HepG2 (cell line): Measurements from ENCODE around the gene ANKRD11. TPM values are rescaled to one million over a fixed set of nuclear protein-coding genes. Genes with fewer than 3 reads are reported as not detected.
A peak's percentile ranks its signal among the peaks of the same experiment; 100 is the strongest.

Experiments used
- ATAC-seq: fragments of 200-7000 bp; cut with Tn5 transposase; 3 replicates; pipeline ENCODE4 v1.9.1; 2020; ENCODE audit warnings: mild to moderate bottlenecking, moderate library complexity
- BruUV-seq: library from RNA; stranded (reverse); fragments of 400-500 nt; replicated peaks from 2 replicates; lab custom pipeline; 2021; lab: Mats Ljungman, UMichigan
- CTCF ChIA-PET: fragments of 300-600 bp; formaldehyde crosslinking; extraction: SDS; loops from one replicate; lab custom pipeline; 2021; ENCODE audit warnings: low total read pairs, inconsistent platforms, low intra/inter-chr PET ratio; lab: Yijun Ruan, JAX
- POLR2A ChIA-PET: fragments of 350-600 bp; sonication (Branson Sonifier 250); formaldehyde crosslinking; loops from one replicate; lab custom pipeline; 2020; ENCODE audit warnings: antibody characterized with exemption, inconsistent platforms; lab: Yijun Ruan, JAX
- DNase-seq: peaks from one replicate; pipeline ENCODE4 v3.0.0-alpha.2; 2015; ENCODE audit warnings: low spot score
- FAIRE-seq: peaks from 3 replicates; lab custom pipeline; 2011; peaks lifted over from hg19 to GRCh38; lab: Jason Lieb, UNC
- H2AFZ ChIP-seq: one replicate; pipeline ENCODE4 v1.6.1; 2011; ENCODE audit warnings: low read length, inconsistent platforms
- H3K27ac ChIP-seq: fragments of 300-600 bp; 3 replicates; pipeline ENCODE4 v1.8.0; 2011; ENCODE audit warnings: mixed run types, mild to moderate bottlenecking, mixed read lengths, low read length, inconsistent platforms; ENCODE audit not compliant: insufficient read depth; ENCODE audit errors: extremely low read length
- H3K27me3 ChIP-seq, 2 experiments: fragments of 200-600 bp in 1 of 2; 2 replicates in 1 of 2; 3 replicates in 1 of 2; pipeline versions ENCODE4 v1.6.0 to v1.8.0; 2011; ENCODE audit warnings: low read length in 2 of 2, mild to moderate bottlenecking in 2 of 2, moderate library complexity in 2 of 2, inconsistent platforms in 1 of 2; ENCODE audit not compliant: insufficient read depth in 2 of 2, control insufficient read depth in 1 of 2
- H3K36me3 ChIP-seq, 2 experiments: fragments of 200-600 bp in 1 of 2; replicated peaks in 1 of 2; 2 replicates in 1 of 2; 3 replicates in 1 of 2; pipeline versions ENCODE4 v1.5.1 to v1.8.0; 2011; ENCODE audit warnings: low read length in 2 of 2, inconsistent platforms in 1 of 2; ENCODE audit not compliant: insufficient read depth in 2 of 2, control insufficient read depth in 1 of 2
- H3K4me1 ChIP-seq: 2 replicates; pipeline ENCODE4 v1.5.1; 2012; ENCODE audit warnings: low read length, inconsistent platforms; ENCODE audit not compliant: insufficient read depth
- H3K4me2 ChIP-seq: 2 replicates; pipeline ENCODE4 v1.6.0; 2011; ENCODE audit warnings: low read depth, low read length, inconsistent platforms
- H3K4me3 ChIP-seq, 3 experiments: fragments of 200-600 bp in 1 of 3; sonication (generic), shearing (Covaris generic) in 1 of 3; replicated peaks in 1 of 3; 2 replicates each; pipeline ENCODE4 v1.5.1; 2011 to 2016; ENCODE audit warnings: low read length in 3 of 3, inconsistent platforms in 2 of 3, low read depth in 2 of 3, mild to moderate bottlenecking in 2 of 3, control low read depth in 1 of 3, mixed read lengths in 1 of 3; ENCODE audit not compliant: insufficient read depth in 1 of 3
- H3K79me2 ChIP-seq: one replicate; pipeline ENCODE4 v1.6.1; 2011; ENCODE audit warnings: low read length, inconsistent platforms; ENCODE audit not compliant: insufficient read depth
- H3K9ac ChIP-seq: 2 replicates; pipeline ENCODE4 v1.6.0; 2011; ENCODE audit warnings: mild to moderate bottlenecking, low read depth, low read length, inconsistent platforms; ENCODE audit not compliant: insufficient read depth
- H3K9me3 ChIP-seq: 2 replicates; pipeline ENCODE4 v1.5.1; 2012; ENCODE audit warnings: mild to moderate bottlenecking, low read length
- H4K20me1 ChIP-seq: 2 replicates; pipeline ENCODE4 v1.6.0; 2011; ENCODE audit warnings: inconsistent platforms, mild to moderate bottlenecking, low read length, moderate library complexity; ENCODE audit not compliant: insufficient read depth
- CBX5 ChIP-seq: sonication (generic); formaldehyde crosslinking; IDR thresholded peaks from 2 replicates; pipeline ENCODE4 v1.4.0; 2020; ENCODE audit warnings: missing genetic modification reagents, borderline replicate concordance
- CEBPZ ChIP-seq: IDR thresholded peaks from 2 replicates; pipeline ENCODE4 v1.6.1; 2012; ENCODE audit warnings: low read length, improper control_type of control experiment
- FOXA1 ChIP-seq, 2 experiments: fragments of 450-650 bp in 1 of 2; sonication (generic) in 1 of 2; formaldehyde crosslinking in 1 of 2; IDR thresholded peaks; 2 replicates each; pipeline versions ENCODE4 v1.4.0 to v1.6.1; 2016 to 2020; ENCODE audit warnings: missing genetic modification reagents in 1 of 2
- FOXM1 ChIP-seq: sonication (generic); formaldehyde crosslinking; IDR thresholded peaks from 2 replicates; pipeline ENCODE4 v1.5.0; 2020; ENCODE audit warnings: missing genetic modification reagents
- FOXP1 ChIP-seq, 2 experiments: fragments of 450-650 bp in 1 of 2; IDR thresholded peaks; 2 replicates each; pipeline ENCODE4 v1.6.1; 2017 to 2018; ENCODE audit warnings: antibody characterized with exemption in 1 of 2
- HNRNPH1 ChIP-seq: fragments of 200-400 bp; formaldehyde crosslinking; optimal IDR thresholded peaks from 2 replicates; pipeline ENCODE3; 2017; ENCODE audit warnings: mild to moderate bottlenecking, low read depth, low read length
- HNRNPL ChIP-seq: fragments of 200-400 bp; formaldehyde crosslinking; IDR thresholded peaks from 2 replicates; pipeline ENCODE4 v1.6.1; 2017; ENCODE audit warnings: mild to moderate bottlenecking, low read depth, low read length
- IRF2 ChIP-seq: IDR thresholded peaks from 2 replicates; pipeline ENCODE4 v1.6.1; 2018; ENCODE audit warnings: missing genetic modification reagents, missing compliant biosample characterization
- MEIS1 ChIP-seq: sonication (generic); formaldehyde crosslinking; IDR thresholded peaks from 2 replicates; pipeline ENCODE4 v1.9.0; 2021; ENCODE audit warnings: mild to moderate bottlenecking, missing genetic modification reagents, moderate library complexity, borderline replicate concordance
- MIER2 ChIP-seq: IDR thresholded peaks from 2 replicates; pipeline ENCODE4 v1.6.1; 2016; ENCODE audit warnings: missing biosample characterization, missing genetic modification reagents
- NFE2L1 ChIP-seq: sonication (generic); formaldehyde crosslinking; IDR thresholded peaks from 2 replicates; pipeline ENCODE4 v1.4.0; 2020; ENCODE audit warnings: missing genetic modification reagents, mild to moderate bottlenecking, borderline replicate concordance
- RBM22 ChIP-seq: fragments of 200-400 bp; formaldehyde crosslinking; optimal IDR thresholded peaks from 2 replicates; pipeline ENCODE3; 2017; ENCODE audit warnings: mild to moderate bottlenecking, low read length, moderate library complexity
- SOX5 ChIP-seq: IDR thresholded peaks from 2 replicates; pipeline ENCODE4 v1.6.1; 2016; ENCODE audit warnings: borderline replicate concordance
- SRSF1 ChIP-seq: fragments of 200-400 bp; formaldehyde crosslinking; optimal IDR thresholded peaks from 2 replicates; pipeline ENCODE3; 2017; ENCODE audit warnings: mild to moderate bottlenecking, low read depth, low read length, moderate library complexity
- THAP8 ChIP-seq: sonication (generic); formaldehyde crosslinking; IDR thresholded peaks from 2 replicates; pipeline ENCODE4 v1.5.1; 2020; ENCODE audit warnings: missing genetic modification reagents, mild to moderate bottlenecking, borderline replicate concordance
- ZKSCAN8 ChIP-seq: IDR thresholded peaks from 2 replicates; pipeline ENCODE4 v1.6.1; 2016; ENCODE audit warnings: borderline replicate concordance, missing genetic modification reagents, missing compliant biosample characterization
- ZMYM3 ChIP-seq: sonication (generic); formaldehyde crosslinking; IDR thresholded peaks from 2 replicates; pipeline ENCODE4 v1.5.1; 2020; ENCODE audit warnings: mild to moderate bottlenecking, missing genetic modification reagents
- ZNF782 ChIP-seq: sonication (generic); formaldehyde crosslinking; IDR thresholded peaks from 2 replicates; pipeline ENCODE4 v1.4.0; 2020; ENCODE audit warnings: missing genetic modification reagents, mild to moderate bottlenecking, borderline replicate concordance
- WGBS: methylation state at CpG from one replicate; pipeline ENCODE4 v1.1.6; 2017; ENCODE audit warnings: low lambda C conversion rate; 5-methylcytosine and 5-hydroxymethylcytosine counted together
- in situ Hi-C: cut with HindIII; loops from 2 replicates; pipeline ENCODE4 v1.10.0; 2017; ENCODE audit warnings: low pct_unique_long_range_greater_than_20kb; ENCODE audit not compliant: extremely low pct_ligation_motif_present
- intact Hi-C: fragments of 100-400 bp; cut with micrococcal nuclease; formaldehyde crosslinking; loops from one replicate; pipeline ENCODE4 v1.10.0; 2022; ENCODE audit not compliant: unreplicated experiment
- polyA plus RNA-seq, 8 experiments: library from polyadenylated mRNA; depleted of rRNA in 3 of 8; stranded (reverse) in 7 of 8; unstranded in 1 of 8; fragments of >200 nt; fragmentation: Illumina TruSeq in 4 of 8; extraction: Trizol in 4 of 8; gene quantifications; 2 replicates each; pipeline versions ENCODE4 v1.2.1 to v1.2.3, GENCODE V29; 2011 to 2016; ENCODE audit warnings: low read depth in 4 of 8, missing spikeins in 1 of 8, mixed read lengths in 1 of 8; ENCODE audit not compliant: insufficient read depth in 1 of 8
- total RNA-seq, 5 experiments: library from RNA; depleted of rRNA; stranded (reverse); fragments of >200 nt; fragmentation: Illumina TruSeq; extraction: Trizol; gene quantifications; 2 replicates each; pipeline ENCODE4 v1.2.3, GENCODE V29; 2016; ENCODE audit warnings: low read depth in 1 of 5
- TF ChIP-seq, protein P1 (sequence below): sonication (generic); formaldehyde crosslinking; IDR thresholded peaks from 2 replicates; pipeline ENCODE4 v1.8.0; 2022; ENCODE audit warnings: mild to moderate bottlenecking, missing genetic modification reagents; ENCODE audit not compliant: insufficient replicate concordance

ANKRD11 gene
- total and polyA plus RNA-seq, 2 of the 13 experiments (the other 11 are each of a cell fraction or from before 2014, with no cell fraction given), result 21.4 to 38.4 TPM

- no peak for TF ChIP-seq ZNF782
- no peak for TF ChIP-seq NFE2L1 (CRISPR knock-in tag)
- TF ChIP-seq FOXM1 (CRISPR knock-in tag), result no peak
- TF ChIP-seq SRSF1, result no peak
- TF ChIP-seq SOX5, result peak; percentile 76; the same call in 1 of the 2 replicates
- TF ChIP-seq MEIS1 (CRISPR knock-in tag), result peak; percentile 77; the same call in 1 of the 2 replicates
- peak; percentile 76 for TF ChIP-seq RBM22
- no peak for TF ChIP-seq ZKSCAN8 (CRISPR knock-in tag)
- TF ChIP-seq FOXP1 (IDR thresholded peaks at IDR 0.05), result 0 out of 2 replicates have a peak, but pooled peaks have one; percentile 37
- TF ChIP-seq FOXP1 (CRISPR knock-in tag; IDR thresholded peaks at IDR 0.05), result peak; percentile 84
Observed at GRCh38 chr16:89456419-89456959, 33.9 kb downstream of the ANKRD11 start (continued).

DNA sequence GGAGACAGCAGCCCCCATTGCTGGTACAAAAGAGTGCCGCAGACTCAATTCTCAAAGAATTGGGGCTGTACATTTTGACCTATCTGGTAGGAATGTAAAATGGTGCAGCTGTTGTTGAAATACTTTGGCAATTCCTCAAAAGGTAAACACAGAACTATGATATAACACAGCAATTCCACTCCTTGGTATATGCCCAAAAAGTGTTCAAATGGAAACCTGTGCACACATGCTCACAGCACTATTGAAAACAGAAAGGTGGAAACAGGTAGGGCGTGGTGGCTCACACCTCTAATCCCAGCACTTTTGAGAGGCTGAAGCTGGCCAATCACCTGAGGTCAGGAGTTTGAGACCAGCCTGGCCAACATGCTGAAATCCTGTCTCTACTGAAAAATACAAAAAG is 34.7 kb downstream of the ANKRD11 start:
- H4K20me1 ChIP-seq, result peaks cover 91% of the 10 kb centered on the region
- H3K9me3 ChIP-seq, result no peaks in the 10 kb centered on the region
- DNase-seq (no peak), ATAC-seq (no peak), FAIRE-seq (no peak)
- no peak overlapping the region for H3K27ac ChIP-seq
- no peak overlapping the region for H3K4me2 ChIP-seq
- H3K4me3 ChIP-seq, result no peak overlapping the region
- peaks cover 82% of the 10 kb centered on the region for H3K4me1 ChIP-seq
- peaks cover 6 to 12% of the 10 kb centered on the region in 2 experiments; a peak in 4 of 5 replicates for H3K36me3 ChIP-seq
- no peaks in the 10 kb centered on the region for H3K27me3 ChIP-seq
- in situ Hi-C loops, result no loop called here
- peaks cover 92% of the 10 kb centered on the region for H3K79me2 ChIP-seq
- intact Hi-C loops, result no loop called here
- POLR2A ChIA-PET, result interaction anchor here (1.3 kb wide), 1 partner anchor 33 kb away, joined by 4 read pairs; no protein-coding TSS in a partner anchor
- WGBS, result 96% methylated on average over 2 of the region's 2 CpGs
- no peak overlapping the region for H3K9ac ChIP-seq
- CTCF ChIA-PET, result no interaction called here
- no peak overlapping the region for H2AFZ ChIP-seq
- no TSS peak for BruUV-seq
- TF ChIP-seq ZMYM3 (CRISPR knock-in tag), result no peak
- TF ChIP-seq THAP8, result no peak
- TF ChIP-seq CEBPZ, result no peak
- TF ChIP-seq HNRNPH1, result no peak
- TF ChIP-seq, protein P1, sequence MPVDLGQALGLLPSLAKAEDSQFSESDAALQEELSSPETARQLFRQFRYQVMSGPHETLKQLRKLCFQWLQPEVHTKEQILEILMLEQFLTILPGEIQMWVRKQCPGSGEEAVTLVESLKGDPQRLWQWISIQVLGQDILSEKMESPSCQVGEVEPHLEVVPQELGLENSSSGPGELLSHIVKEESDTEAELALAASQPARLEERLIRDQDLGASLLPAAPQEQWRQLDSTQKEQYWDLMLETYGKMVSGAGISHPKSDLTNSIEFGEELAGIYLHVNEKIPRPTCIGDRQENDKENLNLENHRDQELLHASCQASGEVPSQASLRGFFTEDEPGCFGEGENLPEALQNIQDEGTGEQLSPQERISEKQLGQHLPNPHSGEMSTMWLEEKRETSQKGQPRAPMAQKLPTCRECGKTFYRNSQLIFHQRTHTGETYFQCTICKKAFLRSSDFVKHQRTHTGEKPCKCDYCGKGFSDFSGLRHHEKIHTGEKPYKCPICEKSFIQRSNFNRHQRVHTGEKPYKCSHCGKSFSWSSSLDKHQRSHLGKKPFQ (CRISPR knock-in tag), result no peak
- TF ChIP-seq CBX5 (CRISPR knock-in tag), result no peak
- TF ChIP-seq MIER2, result no peak
- TF ChIP-seq FOXA1 (IDR thresholded peaks at IDR 0.05), result no peak
- TF ChIP-seq FOXA1 (CRISPR knock-in tag; IDR thresholded peaks at IDR 0.05), result 0 out of 2 replicates have a peak, but pooled peaks have one; percentile 41
- no peak for TF ChIP-seq IRF2 (CRISPR knock-in tag)
- no peak for TF ChIP-seq HNRNPL
